Stomach (tissue), 4 donors: ENCODE results near the gene NYAP2.

Experiments
- CTCF ChIP-seq, 7 experiments: fragments of 450-650 bp in 4 of 7; fragments of 200-600 bp in 3 of 7; sonication (generic) in 3 of 7; IDR thresholded peaks; one replicate each; pipeline ENCODE4 v1.5.1; 2016 to 2019; ENCODE audit warnings: antibody characterized with exemption in 7 of 7, control low read depth in 2 of 7, mild to moderate bottlenecking in 1 of 7
- POLR2A ChIP-seq, 4 donors: fragments of 450-650 bp; IDR thresholded peaks; one replicate each; pipeline ENCODE4 v1.6.1; 2016; ENCODE audit warnings: antibody characterized with exemption in 4 of 4, control low read depth in 2 of 4, mild to moderate bottlenecking in 1 of 4, moderate library complexity in 1 of 4
- POLR2AphosphoS5 ChIP-seq, 3 donors: sonication (generic); formaldehyde crosslinking; IDR thresholded peaks; one replicate each; pipeline ENCODE4 v1.6.1; 2016; ENCODE audit warnings: antibody characterized with exemption in 3 of 3

DNA sequence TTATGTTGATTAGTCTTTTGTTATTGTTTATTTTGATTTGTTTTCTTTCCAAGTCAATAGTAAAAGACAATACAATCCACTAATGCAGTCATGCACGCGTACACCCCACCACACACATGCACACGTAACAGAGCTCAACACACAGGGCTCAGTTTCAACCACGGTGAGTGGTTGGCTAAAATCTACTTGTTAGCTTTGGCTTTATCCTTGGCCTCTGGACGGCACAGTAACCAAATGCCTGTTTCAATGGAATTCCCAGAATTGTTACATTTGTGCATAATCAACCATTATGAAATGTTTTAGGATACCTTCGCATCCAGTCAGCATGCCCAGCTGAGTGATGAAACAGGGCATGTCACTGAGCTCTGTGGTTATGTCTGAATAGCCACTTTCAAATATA is 53.2 kb downstream of the NYAP2 start:
- no peak for TF ChIP-seq CTCF (IDR thresholded peaks at IDR 0.05)
- no peak for TF ChIP-seq POLR2AphosphoS5 (IDR thresholded peaks at IDR 0.05)
- no peak for TF ChIP-seq POLR2A (IDR thresholded peaks at IDR 0.05)
